Astrocyte (in vitro differentiated cells and primary cell): ENCODE results near the gene ARHGEF17.

Experiments used
- EZH2 ChIP-seq: IDR thresholded peaks from 2 replicates; pipeline ENCODE4 v1.6.1; 2012; ENCODE audit warnings: mild to moderate bottlenecking, low read length, inconsistent platforms; ENCODE audit not compliant: insufficient read depth
- TF ChIP-seq, protein P1 (sequence below): IDR thresholded peaks from 2 replicates; pipeline ENCODE4 v1.5.1; 2011; ENCODE audit warnings: low read depth, mild to moderate bottlenecking, inconsistent platforms, low read length, moderate library complexity; ENCODE audit not compliant: insufficient read depth

DNA sequence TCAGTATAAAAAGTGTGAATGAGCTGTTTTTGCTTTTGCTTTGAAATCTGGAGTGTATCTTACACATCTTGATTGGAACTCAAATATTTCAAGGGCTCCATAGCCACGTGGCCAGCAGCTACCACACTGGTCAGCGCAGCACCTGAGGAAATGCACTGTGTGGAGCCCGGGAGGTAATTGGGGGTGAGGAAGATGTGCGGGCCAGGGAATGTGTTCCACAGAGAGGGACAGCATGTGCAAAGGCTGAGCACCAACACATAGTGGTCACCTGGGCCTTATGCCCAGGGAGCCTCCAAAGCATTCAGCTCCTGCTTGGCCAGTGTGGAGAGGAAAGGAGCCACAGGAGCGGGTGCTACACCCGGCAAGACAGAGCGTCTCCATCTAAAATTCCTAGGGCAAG lies 88.9 kb downstream of the ARHGEF17 start:
- TF ChIP-seq, protein P1, sequence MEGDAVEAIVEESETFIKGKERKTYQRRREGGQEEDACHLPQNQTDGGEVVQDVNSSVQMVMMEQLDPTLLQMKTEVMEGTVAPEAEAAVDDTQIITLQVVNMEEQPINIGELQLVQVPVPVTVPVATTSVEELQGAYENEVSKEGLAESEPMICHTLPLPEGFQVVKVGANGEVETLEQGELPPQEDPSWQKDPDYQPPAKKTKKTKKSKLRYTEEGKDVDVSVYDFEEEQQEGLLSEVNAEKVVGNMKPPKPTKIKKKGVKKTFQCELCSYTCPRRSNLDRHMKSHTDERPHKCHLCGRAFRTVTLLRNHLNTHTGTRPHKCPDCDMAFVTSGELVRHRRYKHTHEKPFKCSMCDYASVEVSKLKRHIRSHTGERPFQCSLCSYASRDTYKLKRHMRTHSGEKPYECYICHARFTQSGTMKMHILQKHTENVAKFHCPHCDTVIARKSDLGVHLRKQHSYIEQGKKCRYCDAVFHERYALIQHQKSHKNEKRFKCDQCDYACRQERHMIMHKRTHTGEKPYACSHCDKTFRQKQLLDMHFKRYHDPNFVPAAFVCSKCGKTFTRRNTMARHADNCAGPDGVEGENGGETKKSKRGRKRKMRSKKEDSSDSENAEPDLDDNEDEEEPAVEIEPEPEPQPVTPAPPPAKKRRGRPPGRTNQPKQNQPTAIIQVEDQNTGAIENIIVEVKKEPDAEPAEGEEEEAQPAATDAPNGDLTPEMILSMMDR = no peak
- no peak for TF ChIP-seq EZH2
